HepG2 (cell line): ENCODE measurements around the gene STK25. TPM values are rescaled to one million over a fixed set of nuclear protein-coding genes. Genes with fewer than 3 reads are reported as not detected.
A peak's percentile ranks its signal among the peaks of the same experiment; 100 is the strongest.

Experiments
- AHDC1 ChIP-seq: sonication (generic); formaldehyde crosslinking; IDR thresholded peaks from 2 replicates; pipeline ENCODE4 v1.5.1; 2020; ENCODE audit warnings: mild to moderate bottlenecking, missing genetic modification reagents, borderline replicate concordance
- CBX5 ChIP-seq: sonication (generic); formaldehyde crosslinking; IDR thresholded peaks from 2 replicates; pipeline ENCODE4 v1.4.0; 2020; ENCODE audit warnings: missing genetic modification reagents, borderline replicate concordance
- CSRNP2 ChIP-seq: sonication (generic); formaldehyde crosslinking; conservative IDR thresholded peaks from 2 replicates; pipeline ENCODE4 v1.8.0; 2022; ENCODE audit warnings: low read depth, missing genetic modification reagents
- DPF2 ChIP-seq: sonication (generic); formaldehyde crosslinking; IDR thresholded peaks from 2 replicates; pipeline ENCODE4 v1.4.0; 2020; ENCODE audit warnings: mild to moderate bottlenecking, low read depth, missing genetic modification reagents, borderline replicate concordance
- FOXA3 ChIP-seq: IDR thresholded peaks from 2 replicates; pipeline ENCODE4 v1.6.1; 2016; ENCODE audit warnings: missing genetic modification reagents, missing compliant biosample characterization
- FOXP1 ChIP-seq, 2 experiments: fragments of 450-650 bp in 1 of 2; IDR thresholded peaks; 2 replicates each; pipeline ENCODE4 v1.6.1; 2017 to 2018; ENCODE audit warnings: antibody characterized with exemption in 1 of 2
- SNAI1 ChIP-seq: sonication (generic); formaldehyde crosslinking; IDR thresholded peaks from 2 replicates; pipeline ENCODE4 v1.5.0; 2020; ENCODE audit warnings: mild to moderate bottlenecking, missing genetic modification reagents, borderline replicate concordance
- SYNCRIP ChIP-seq: fragments of 200-400 bp; formaldehyde crosslinking; IDR thresholded peaks from 2 replicates; pipeline ENCODE4 v1.6.1; 2018; ENCODE audit warnings: mild to moderate bottlenecking, low read depth, low read length; ENCODE audit not compliant: insufficient read depth
- TFDP1 ChIP-seq: IDR thresholded peaks from 2 replicates; pipeline ENCODE4 v1.6.1; 2016; ENCODE audit warnings: missing compliant biosample characterization, missing genetic modification reagents, borderline replicate concordance
- ZMYM3 ChIP-seq: sonication (generic); formaldehyde crosslinking; IDR thresholded peaks from 2 replicates; pipeline ENCODE4 v1.5.1; 2020; ENCODE audit warnings: mild to moderate bottlenecking, missing genetic modification reagents
- ZNF460 ChIP-seq: sonication (generic); formaldehyde crosslinking; IDR thresholded peaks from 2 replicates; pipeline ENCODE4 v1.5.1; 2020; ENCODE audit warnings: missing genetic modification reagents, mild to moderate bottlenecking, borderline replicate concordance
- ZNF619 ChIP-seq: sonication (generic); formaldehyde crosslinking; IDR thresholded peaks from 2 replicates; pipeline ENCODE4 v1.4.0; 2020; ENCODE audit warnings: mild to moderate bottlenecking, missing genetic modification reagents
- ZNF770 ChIP-seq: sonication (generic); formaldehyde crosslinking; IDR thresholded peaks from 2 replicates; pipeline ENCODE4 v1.5.0; 2020; ENCODE audit warnings: mild to moderate bottlenecking, missing genetic modification reagents
- ZNF782 ChIP-seq: sonication (generic); formaldehyde crosslinking; IDR thresholded peaks from 2 replicates; pipeline ENCODE4 v1.4.0; 2020; ENCODE audit warnings: missing genetic modification reagents, mild to moderate bottlenecking, borderline replicate concordance
- polyA plus RNA-seq, 8 experiments: library from polyadenylated mRNA; depleted of rRNA in 3 of 8; stranded (reverse) in 7 of 8; unstranded in 1 of 8; fragments of >200 nt; fragmentation: Illumina TruSeq in 4 of 8; extraction: Trizol in 4 of 8; gene quantifications; 2 replicates each; pipeline versions ENCODE4 v1.2.1 to v1.2.3, GENCODE V29; 2011 to 2016; ENCODE audit warnings: low read depth in 4 of 8, missing spikeins in 1 of 8, mixed read lengths in 1 of 8; ENCODE audit not compliant: insufficient read depth in 1 of 8
- total RNA-seq, 5 experiments: library from RNA; depleted of rRNA; stranded (reverse); fragments of >200 nt; fragmentation: Illumina TruSeq; extraction: Trizol; gene quantifications; 2 replicates each; pipeline ENCODE4 v1.2.3, GENCODE V29; 2016; ENCODE audit warnings: low read depth in 1 of 5
- TF ChIP-seq, protein P1 (sequence below): sonication (generic); formaldehyde crosslinking; IDR thresholded peaks from 2 replicates; pipeline ENCODE4 v1.5.0; 2020; ENCODE audit warnings: missing genetic modification reagents, mild to moderate bottlenecking, borderline replicate concordance

STK25 gene
- total and polyA plus RNA-seq, 2 of the 13 experiments (the other 11 are each of a cell fraction or from before 2014, with no cell fraction given): 177 to 481 TPM

DNA sequence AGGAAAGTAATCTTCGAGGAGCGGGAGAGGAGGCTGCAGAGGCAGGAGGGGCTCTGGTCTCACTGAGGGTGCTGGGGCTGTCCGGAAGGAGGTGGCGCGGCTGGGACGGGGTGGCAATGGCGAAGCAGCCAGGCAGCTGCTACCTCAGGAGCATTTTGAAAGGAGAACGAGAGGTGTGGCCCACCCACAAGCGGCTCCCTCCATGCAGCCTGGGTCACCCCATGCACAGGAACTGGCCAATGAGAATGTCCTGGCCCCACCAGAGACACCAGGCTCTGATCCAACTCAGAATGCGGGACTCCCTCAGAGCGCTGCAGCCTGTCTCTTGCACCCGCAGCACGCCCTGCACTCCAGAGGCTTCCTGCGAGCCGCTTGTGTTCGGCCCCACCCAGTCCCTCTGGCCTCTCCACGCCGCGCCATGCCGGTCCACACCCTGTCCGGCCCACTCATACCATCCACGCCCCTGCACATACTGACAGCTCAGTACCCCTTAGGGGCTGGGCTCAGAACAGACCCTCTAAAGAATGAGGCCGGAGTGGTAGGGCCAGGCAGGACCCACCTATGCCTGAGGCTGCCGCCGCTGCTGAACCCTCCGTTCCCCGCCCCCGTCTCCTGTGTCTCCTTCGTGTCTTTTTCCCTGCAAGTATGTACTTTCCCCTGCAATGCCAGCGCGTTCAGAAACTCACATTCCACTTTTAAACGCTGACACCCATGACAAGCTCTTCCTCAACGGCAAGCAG is 43.8 kb upstream of the STK25 start (continued):
- TF ChIP-seq AHDC1 (CRISPR knock-in tag): no peak
- no peak for TF ChIP-seq CSRNP2 (CRISPR knock-in tag)
- no peak for TF ChIP-seq ZNF770 (CRISPR knock-in tag)
- 0 out of 2 replicates have a peak, but pooled peaks have one; percentile 22 for TF ChIP-seq SNAI1 (CRISPR knock-in tag)
- no peak for TF ChIP-seq FOXA3 (CRISPR knock-in tag)
- no peak for TF ChIP-seq ZNF782
- TF ChIP-seq, protein P1, sequence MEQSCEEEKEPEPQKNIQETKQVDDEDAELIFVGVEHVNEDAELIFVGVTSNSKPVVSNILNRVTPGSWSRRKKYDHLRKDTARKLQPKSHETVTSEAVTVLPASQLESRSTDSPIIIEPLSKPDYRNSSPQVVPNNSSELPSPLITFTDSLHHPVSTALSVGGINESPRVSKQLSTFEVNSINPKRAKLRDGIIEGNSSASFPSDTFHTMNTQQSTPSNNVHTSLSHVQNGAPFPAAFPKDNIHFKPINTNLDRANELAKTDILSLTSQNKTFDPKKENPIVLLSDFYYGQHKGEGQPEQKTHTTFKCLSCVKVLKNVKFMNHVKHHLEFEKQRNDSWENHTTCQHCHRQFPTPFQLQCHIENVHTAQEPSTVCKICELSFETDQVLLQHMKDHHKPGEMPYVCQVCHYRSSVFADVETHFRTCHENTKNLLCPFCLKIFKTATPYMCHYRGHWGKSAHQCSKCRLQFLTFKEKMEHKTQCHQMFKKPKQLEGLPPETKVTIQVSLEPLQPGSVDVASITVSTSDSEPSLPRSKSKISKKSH (CRISPR knock-in tag): peak; percentile 52; the same call in 1 of the 2 replicates
- TF ChIP-seq SYNCRIP: no peak
- TF ChIP-seq FOXP1 (IDR thresholded peaks at IDR 0.05): no peak
- TF ChIP-seq FOXP1 (CRISPR knock-in tag; IDR thresholded peaks at IDR 0.05): no peak
- no peak for TF ChIP-seq CBX5 (CRISPR knock-in tag)
- peak; percentile 2; the same call in 1 of the 2 replicates for TF ChIP-seq ZMYM3
- TF ChIP-seq DPF2 (CRISPR knock-in tag): no peak
- TF ChIP-seq ZNF460 (CRISPR knock-in tag): no peak
- TF ChIP-seq TFDP1: no peak
- TF ChIP-seq ZNF619: no peak
